Right lobe of liver (tissue), 6 donors: Measurements from ENCODE around the gene ANKRD33B. TPM values are rescaled to one million over a fixed set of nuclear protein-coding genes. Genes with fewer than 3 reads are reported as not detected.

Source experiments
- ATAC-seq, 4 donors: fragments of 200-7000 bp; cut with Tn5 transposase; one replicate each; pipeline ENCODE4 v1.9.1; 2020; ENCODE audit warnings: mild to moderate bottlenecking in 4 of 4, moderate library complexity in 4 of 4
- DNase-seq, 3 donors: peaks; one replicate each; pipeline ENCODE4 v3.0.0-alpha.2; 2020
- H3K27ac ChIP-seq, 3 donors: fragments of 200-600 bp; one replicate each; pipeline ENCODE4 v1.8.0; 2022
- H3K27me3 ChIP-seq, 2 donors: fragments of 200-600 bp; one replicate each; pipeline ENCODE4 v1.8.0; 2022
- H3K36me3 ChIP-seq, 4 donors: fragments of 200-600 bp; sonication (generic) in 1 of 4; one replicate each; pipeline versions ENCODE4 v1.5.1 to v1.8.0; 2017 to 2022; ENCODE audit warnings: control low read depth in 1 of 4
- H3K4me1 ChIP-seq, 4 donors: fragments of 200-600 bp; sonication (generic) in 1 of 4; one replicate each; pipeline versions ENCODE4 v1.5.1 to v1.8.0; 2017 to 2022; ENCODE audit warnings: control low read depth in 1 of 4
- H3K4me3 ChIP-seq, 3 donors: fragments of 200-600 bp; one replicate each; pipeline ENCODE4 v1.8.0; 2022
- H3K9me3 ChIP-seq, 4 donors: fragments of 200-600 bp; sonication (generic) in 1 of 4; one replicate each; pipeline versions ENCODE4 v1.5.1 to v1.8.0; 2017 to 2022; ENCODE audit warnings: control low read depth in 1 of 4
- POLR2A ChIP-seq: fragments of 450-650 bp; IDR thresholded peaks from one replicate; pipeline ENCODE4 v1.6.1; 2017; ENCODE audit warnings: antibody characterized with exemption, mild to moderate bottlenecking
- WGBS: methylation state at CpG from one replicate; pipeline ENCODE4 v1.1.6; 2018; ENCODE audit warnings: low coverage, low lambda C conversion rate; ENCODE audit not compliant: insufficient coverage; ENCODE audit errors: missing lambda C conversion rate; 5-methylcytosine and 5-hydroxymethylcytosine counted together
- intact Hi-C, 2 donors: fragments of 100-400 bp; cut with DNase I; formaldehyde crosslinking; loops; one replicate each; pipeline versions ENCODE4 v1.11.2 to v1.14.1; 2022
- total RNA-seq, 6 experiments: library from RNA; depleted of rRNA in 2 of 6; stranded (reverse); fragments of >200 nt in 2 of 6; fragmentation: NEBNext Ultra II Directional in 3 of 6; extraction: Animal tissue kit (Norgen Biotek cat#: 25700) in 3 of 6; gene quantifications; one replicate each; pipeline versions ENCODE4 v1.1.0 to v1.2.4, GENCODE V29; 2016 to 2023
- TF ChIP-seq, protein P1 (sequence below), 4 donors: fragments of 200-600 bp in 3 of 4; fragments of 450-650 bp in 1 of 4; IDR thresholded peaks; one replicate each; pipeline versions ENCODE4 v1.5.1 to v1.8.0; 2016 to 2022; ENCODE audit warnings: antibody characterized with exemption in 4 of 4, mild to moderate bottlenecking in 2 of 4
- donor health status: DM: no; HTN: yes; CAD: no.
- donor health status: DM: no; HTN: no; CAD: no.
- donor health status: DM: no; HTN: no; CAD: no.
- donor health status: DM: no; HTN: yes; CAD: no.
- donor health status: DM: no; HTN: yes; CAD: no.

Gene ANKRD33B
- total RNA-seq, 6 experiments from 2014 or later = 0.16 to 1.3 (median 0.29) TPM

DNA sequence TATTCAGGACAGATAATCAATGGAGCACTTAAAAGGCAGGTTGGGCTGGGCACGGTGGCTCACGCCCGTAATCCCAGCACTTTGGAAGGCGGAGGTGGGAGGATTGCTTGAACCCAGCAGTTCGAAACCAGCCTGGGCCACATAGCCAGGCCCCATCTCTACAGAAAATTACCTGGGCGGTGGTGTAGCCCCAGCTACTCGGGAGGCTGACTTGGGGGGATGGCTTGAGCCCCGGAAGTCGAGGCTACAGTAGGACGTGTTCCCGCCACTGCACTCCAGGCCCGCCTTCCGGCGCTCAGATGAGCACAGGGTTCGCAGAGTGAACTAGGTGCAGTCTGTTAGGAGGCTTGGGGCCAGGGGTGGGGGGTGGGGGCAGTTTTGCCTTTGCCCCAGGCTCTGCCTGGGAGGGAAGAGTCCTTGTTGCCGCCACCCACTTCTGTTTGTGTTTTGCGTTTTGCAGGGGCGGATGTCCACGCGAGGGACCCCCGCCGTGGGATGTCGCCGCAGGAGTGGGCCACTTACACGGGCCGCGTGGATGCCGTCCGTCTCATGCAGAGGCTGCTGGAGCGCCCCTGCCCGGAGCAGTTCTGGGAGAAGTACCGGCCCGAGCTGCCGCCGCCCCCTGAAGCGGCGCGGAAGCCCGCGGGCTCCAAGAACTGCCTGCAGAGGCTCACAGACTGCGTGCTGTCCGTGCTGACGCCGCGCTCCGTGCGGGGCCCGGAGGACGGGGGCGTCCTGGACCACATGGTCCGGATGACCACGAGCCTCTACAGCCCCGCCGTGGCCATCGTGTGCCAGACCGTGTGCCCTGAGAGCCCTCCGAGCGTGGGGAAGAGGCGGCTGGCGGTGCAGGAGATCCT is 85.2 kb downstream of the ANKRD33B start:
- TF ChIP-seq POLR2A = no peak
- TF ChIP-seq, protein P1, sequence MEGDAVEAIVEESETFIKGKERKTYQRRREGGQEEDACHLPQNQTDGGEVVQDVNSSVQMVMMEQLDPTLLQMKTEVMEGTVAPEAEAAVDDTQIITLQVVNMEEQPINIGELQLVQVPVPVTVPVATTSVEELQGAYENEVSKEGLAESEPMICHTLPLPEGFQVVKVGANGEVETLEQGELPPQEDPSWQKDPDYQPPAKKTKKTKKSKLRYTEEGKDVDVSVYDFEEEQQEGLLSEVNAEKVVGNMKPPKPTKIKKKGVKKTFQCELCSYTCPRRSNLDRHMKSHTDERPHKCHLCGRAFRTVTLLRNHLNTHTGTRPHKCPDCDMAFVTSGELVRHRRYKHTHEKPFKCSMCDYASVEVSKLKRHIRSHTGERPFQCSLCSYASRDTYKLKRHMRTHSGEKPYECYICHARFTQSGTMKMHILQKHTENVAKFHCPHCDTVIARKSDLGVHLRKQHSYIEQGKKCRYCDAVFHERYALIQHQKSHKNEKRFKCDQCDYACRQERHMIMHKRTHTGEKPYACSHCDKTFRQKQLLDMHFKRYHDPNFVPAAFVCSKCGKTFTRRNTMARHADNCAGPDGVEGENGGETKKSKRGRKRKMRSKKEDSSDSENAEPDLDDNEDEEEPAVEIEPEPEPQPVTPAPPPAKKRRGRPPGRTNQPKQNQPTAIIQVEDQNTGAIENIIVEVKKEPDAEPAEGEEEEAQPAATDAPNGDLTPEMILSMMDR (IDR thresholded peaks at IDR 0.05) = no peak
- 82% methylated on average over 6 of the region's 60 CpGs for WGBS
- H3K27ac ChIP-seq = no peak overlapping the region
- intact Hi-C loops = no loop called here
- ATAC-seq = peak in 1 of 4 donors; percentile 12
- peak in 1 of 3 donors; percentile 35 for DNase-seq
- H3K4me1 ChIP-seq = no peaks in the 10 kb centered on the region
- H3K36me3 ChIP-seq = no peaks in the 10 kb centered on the region
- H3K9me3 ChIP-seq = no peaks in the 10 kb centered on the region
- no peaks in the 10 kb centered on the region for H3K27me3 ChIP-seq
- no peak overlapping the region for H3K4me3 ChIP-seq

DNA sequence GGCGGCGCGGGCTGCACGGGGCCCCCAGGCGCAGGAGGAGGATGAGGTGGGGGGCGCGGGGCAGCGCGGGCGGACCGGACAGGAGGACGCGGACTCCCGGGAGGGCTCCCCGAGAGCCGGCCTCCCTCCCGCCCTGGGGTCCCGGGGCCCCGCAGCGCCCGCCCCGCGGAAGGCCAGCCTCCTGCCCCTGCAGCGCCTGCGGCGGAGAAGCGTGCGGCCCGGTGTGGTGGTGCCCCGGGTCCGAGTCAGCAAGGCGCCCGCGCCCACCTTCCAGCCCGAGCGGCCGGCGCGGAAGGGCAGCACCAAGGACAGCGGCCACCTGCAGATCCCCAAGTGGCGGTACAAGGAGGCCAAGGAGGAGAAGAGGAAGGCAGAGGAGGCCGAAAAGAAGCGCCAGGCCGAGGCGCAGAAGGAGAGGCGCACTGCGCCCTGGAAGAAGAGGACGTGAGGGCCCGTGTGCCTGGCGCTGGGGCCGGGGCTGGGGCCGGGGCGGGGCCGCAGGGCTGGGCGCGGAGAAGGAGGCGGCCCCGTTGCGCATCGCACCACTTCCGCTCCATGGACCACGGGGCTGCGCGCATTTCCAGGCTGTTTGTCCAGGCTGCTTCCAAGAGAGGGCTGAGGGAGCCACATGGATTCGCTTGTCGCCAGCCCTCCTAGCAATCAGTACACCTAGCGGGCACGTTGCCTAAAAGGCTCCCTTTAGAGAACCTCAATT is 86.0 kb downstream of the ANKRD33B start:
- intact Hi-C loops = no loop called here
- H3K27me3 ChIP-seq = no peaks in the 10 kb centered on the region
- H3K27ac ChIP-seq = no peak overlapping the region
- H3K9me3 ChIP-seq = no peaks in the 10 kb centered on the region
- DNase-seq (peak in 1 of 3 donors; percentile 33), ATAC-seq (peak in 1 of 4 donors; percentile 8)
- no peak overlapping the region for H3K4me3 ChIP-seq
- WGBS = 58% methylated on average over 4 of the region's 68 CpGs
- no peaks in the 10 kb centered on the region for H3K4me1 ChIP-seq
- TF ChIP-seq POLR2A = no peak
- TF ChIP-seq, protein P1 (IDR thresholded peaks at IDR 0.05) = no peak
- no peaks in the 10 kb centered on the region for H3K36me3 ChIP-seq

DNA sequence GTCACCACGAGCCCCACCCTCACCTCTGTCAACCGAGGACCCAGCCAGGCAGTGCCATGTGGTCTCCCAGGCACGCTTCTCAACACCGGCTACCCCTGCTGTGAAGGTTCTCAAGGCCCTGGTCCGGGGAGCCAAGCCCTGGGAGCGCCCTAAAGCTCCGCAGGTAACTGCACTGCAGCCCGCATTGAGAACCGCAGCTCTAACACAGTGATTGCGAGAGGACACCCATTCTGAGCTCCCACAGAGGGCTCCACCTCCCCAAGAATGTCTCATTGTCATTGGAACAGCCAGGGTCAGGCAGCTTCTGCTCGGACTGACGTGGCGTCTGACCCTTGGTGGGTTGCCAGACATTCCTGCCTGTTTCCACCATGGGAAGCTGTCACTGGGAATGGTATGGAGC is 88.3 kb downstream of the ANKRD33B start:
- DNase-seq (peak in 1 of 3 donors; percentile 29), ATAC-seq (no peak)
- no peaks in the 10 kb centered on the region for H3K27me3 ChIP-seq
- no CpG with 5 or more reads among the region's 13 CpGs for WGBS
- no peaks in the 10 kb centered on the region for H3K9me3 ChIP-seq
- H3K36me3 ChIP-seq = no peaks in the 10 kb centered on the region
- H3K4me3 ChIP-seq = no peak overlapping the region
- H3K27ac ChIP-seq = no peak overlapping the region
- no peaks in the 10 kb centered on the region for H3K4me1 ChIP-seq
- intact Hi-C loops = no loop called here
- TF ChIP-seq POLR2A = no peak
- TF ChIP-seq, protein P1 (IDR thresholded peaks at IDR 0.05) = no peak

DNA sequence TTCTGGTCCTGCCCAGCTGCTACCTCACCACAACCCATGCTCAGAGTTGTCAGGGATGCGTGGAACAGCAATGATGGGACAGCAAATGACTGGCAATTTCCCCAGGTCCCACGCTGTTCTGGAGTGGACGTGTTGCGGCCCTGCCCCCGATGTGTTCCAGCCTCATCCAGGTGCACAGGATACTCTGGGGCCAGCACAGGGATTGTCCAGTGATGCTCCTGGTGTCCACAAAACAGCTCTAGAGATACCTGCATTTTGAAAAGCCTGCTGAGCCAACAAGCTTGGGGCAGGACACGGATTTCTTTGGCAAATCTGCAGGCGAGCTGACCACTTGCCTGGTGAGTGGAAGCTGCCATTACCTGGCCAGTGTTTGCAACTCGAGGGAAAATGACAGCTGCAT is 88.7 kb downstream of the ANKRD33B start:
- H3K36me3 ChIP-seq = no peaks in the 10 kb centered on the region
- intact Hi-C loops = no loop called here
- no peaks in the 10 kb centered on the region for H3K9me3 ChIP-seq
- no peaks in the 10 kb centered on the region for H3K27me3 ChIP-seq
- no peaks in the 10 kb centered on the region for H3K4me1 ChIP-seq
- DNase-seq (peak in 1 of 3 donors; percentile 37), ATAC-seq (no peak)
- no peak overlapping the region for H3K27ac ChIP-seq
- H3K4me3 ChIP-seq = no peak overlapping the region
- whole genome bisulfite sequencing = 89% methylated on average over 4 of the region's 8 CpGs
- TF ChIP-seq, protein P1 (IDR thresholded peaks at IDR 0.05) = no peak
- no peak for TF ChIP-seq POLR2A
